Vagina (tissue), 2 donors: ENCODE data around the gene RAB8B. TPM values are rescaled to one million over a fixed set of nuclear protein-coding genes. Genes with fewer than 3 reads are reported as not detected.

ENCODE experiments used
- DNase-seq, 2 donors: peaks; one replicate each; pipeline ENCODE4 v3.0.0-alpha.2; 2017; ENCODE audit errors: extremely low spot score in 2 of 2
- H3K27ac ChIP-seq: fragments of 200-600 bp; sonication (generic); one replicate; pipeline ENCODE4 v1.5.1; 2019
- H3K27me3 ChIP-seq: fragments of 200-600 bp; sonication (generic); one replicate; pipeline ENCODE4 v1.5.1; 2019
- H3K36me3 ChIP-seq, 2 donors: fragments of 200-600 bp; sonication (generic); one replicate each; pipeline ENCODE4 v1.5.1; 2017 to 2019
- H3K4me1 ChIP-seq: fragments of 200-600 bp; sonication (generic); one replicate; pipeline ENCODE4 v1.5.1; 2019
- H3K4me3 ChIP-seq, 2 donors: fragments of 200-600 bp; sonication (generic); 1 replicate in 1 of 2; 2 replicates in 1 of 2; pipeline ENCODE4 v1.5.1; 2016 to 2019
- H3K9me3 ChIP-seq: fragments of 200-600 bp; sonication (generic); one replicate; pipeline ENCODE4 v1.5.1; 2019
- CTCF ChIP-seq, 3 experiments: fragments of 450-650 bp in 2 of 3; fragments of 200-600 bp in 1 of 3; sonication (generic) in 1 of 3; IDR thresholded peaks; one replicate each; pipeline ENCODE4 v1.5.1; 2017 to 2019; ENCODE audit warnings: antibody characterized with exemption in 3 of 3, mild to moderate bottlenecking in 2 of 3, moderate library complexity in 2 of 3
- POLR2A ChIP-seq, 2 donors: fragments of 450-650 bp; IDR thresholded peaks; one replicate each; pipeline ENCODE4 v1.6.1; 2017; ENCODE audit warnings: antibody characterized with exemption in 2 of 2, mild to moderate bottlenecking in 2 of 2, moderate library complexity in 2 of 2
- POLR2AphosphoS5 ChIP-seq, 2 donors: sonication (generic); formaldehyde crosslinking; IDR thresholded peaks; one replicate each; pipeline ENCODE4 v1.9.0; 2017; ENCODE audit warnings: antibody characterized with exemption in 2 of 2, mild to moderate bottlenecking in 2 of 2, low read depth in 1 of 2; ENCODE audit not compliant: insufficient read depth in 1 of 2
- intact Hi-C: fragments of 100-400 bp; cut with DNase I; formaldehyde crosslinking; loops from one replicate; pipeline ENCODE4 v1.15.1; 2023
- total RNA-seq: library from RNA; depleted of rRNA; stranded (reverse); fragments of >200 nt; gene quantifications from one replicate; pipeline ENCODE4 v1.2.3, GENCODE V29; 2016

The RAB8B gene
- total RNA-seq, 1 donor from 2014 or later: 29.5 TPM

GRCh38 chr15:63277038-63277892, 87.9 kb downstream of the RAB8B start, which contains the start of gene APH1B:
APH1B (plus strand) TSS chr15:63277605; CDS start chr15:63277624, 19 bp downstream.
- H3K36me3 ChIP-seq: no peaks in the 10 kb centered on the region
- no peaks in the 10 kb centered on the region for H3K9me3 ChIP-seq
- intact Hi-C loops: loop anchor here (5.0 kb wide), 1 partner anchor 85 kb away; no protein-coding TSS in a partner anchor
- no peak for DNase-seq
- H3K27me3 ChIP-seq: no peaks in the 10 kb centered on the region
- peak within 1 kb of the TSS; percentile 73 to 92 for H3K4me3 ChIP-seq
- peaks cover 9% of the 10 kb centered on the region for H3K4me1 ChIP-seq
- peak within 1 kb of the TSS; percentile 94 for H3K27ac ChIP-seq
- TF ChIP-seq POLR2AphosphoS5 (IDR thresholded peaks at IDR 0.05; ENCODE audit: insufficient read depth in 1 of 2, low read depth in 1 of 2): peak in 1 of 2 donors; percentile 84
- TF ChIP-seq CTCF (IDR thresholded peaks at IDR 0.05): peak in 1 of 3 experiments; percentile 15
- peak in 1 of 2 donors; percentile 63 for TF ChIP-seq POLR2A (IDR thresholded peaks at IDR 0.05)

- Histone ChIP-seq H3K36me3 (no peaks in the 10 kb centered on the region), H3K27me3 (no peaks in the 10 kb centered on the region), H3K4me1 (peaks cover 9% of the 10 kb centered on the region), H3K9me3 (no peaks in the 10 kb centered on the region), H3K4me3 (peak overlapping the region; percentile 73 to 92), H3K27ac (peak overlapping the region; percentile 94)
- no peak for TF ChIP-seq POLR2A (IDR thresholded peaks at IDR 0.05)
- TF ChIP-seq POLR2AphosphoS5 (IDR thresholded peaks at IDR 0.05; ENCODE audit: insufficient read depth in 1 of 2, low read depth in 1 of 2): peak in 1 of 2 donors; percentile 38
- intact Hi-C loops: loop anchor here (5.0 kb wide), 1 partner anchor 86 kb away; no protein-coding TSS in a partner anchor
- DNase-seq: no peak
Measured at GRCh38 chr15:63277893-63278456, 88.6 kb downstream of the RAB8B start.

- H3K9me3 ChIP-seq: no peaks in the 10 kb centered on the region
- no peak overlapping the region for H3K4me3 ChIP-seq
- no peaks in the 10 kb centered on the region for H3K36me3 ChIP-seq
- intact Hi-C loops: no loop called here
- peaks cover 8% of the 10 kb centered on the region for H3K4me1 ChIP-seq
- DNase-seq: no peak
- no peak overlapping the region for H3K27ac ChIP-seq
- TF ChIP-seq POLR2AphosphoS5 (IDR thresholded peaks at IDR 0.05; ENCODE audit: insufficient read depth in 1 of 2, low read depth in 1 of 2) (no peak), CTCF (IDR thresholded peaks at IDR 0.05) (no peak), POLR2A (IDR thresholded peaks at IDR 0.05) (no peak)
- H3K27me3 ChIP-seq: no peaks in the 10 kb centered on the region
Measured at GRCh38 chr15:63283126-63283525, 93.7 kb downstream of the RAB8B start.

GRCh38 chr15:63284335-63284734, 94.9 kb downstream of the RAB8B start:
- Histone ChIP-seq H3K4me1 (peaks cover 10% of the 10 kb centered on the region), H3K27ac (no peak overlapping the region), H3K27me3 (no peaks in the 10 kb centered on the region), H3K4me3 (no peak overlapping the region), H3K36me3 (no peaks in the 10 kb centered on the region), H3K9me3 (no peaks in the 10 kb centered on the region)
- TF ChIP-seq CTCF (IDR thresholded peaks at IDR 0.05) (no peak), POLR2AphosphoS5 (IDR thresholded peaks at IDR 0.05; ENCODE audit: insufficient read depth in 1 of 2, low read depth in 1 of 2) (no peak), POLR2A (IDR thresholded peaks at IDR 0.05) (no peak)
- intact Hi-C loops: no loop called here
- DNase-seq: no peak

- no peaks in the 10 kb centered on the region for H3K9me3 ChIP-seq
- no peak for TF ChIP-seq POLR2AphosphoS5 (IDR thresholded peaks at IDR 0.05; ENCODE audit: insufficient read depth in 1 of 2, low read depth in 1 of 2)
- no peak for TF ChIP-seq CTCF (IDR thresholded peaks at IDR 0.05)
- TF ChIP-seq POLR2A (IDR thresholded peaks at IDR 0.05): no peak
- H3K36me3 ChIP-seq: no peaks in the 10 kb centered on the region
- peaks cover 10% of the 10 kb centered on the region for H3K4me1 ChIP-seq
- no peak for DNase-seq
- intact Hi-C loops: no loop called here
- no peak overlapping the region for H3K4me3 ChIP-seq
- H3K27ac ChIP-seq: no peak overlapping the region
- H3K27me3 ChIP-seq: no peaks in the 10 kb centered on the region
Measured at GRCh38 chr15:63287109-63287508, 97.7 kb downstream of the RAB8B start.
